Right cardiac atrium (tissue), 5 donors: ENCODE results near the gene BRINP1. TPM values are rescaled to one million over a fixed set of nuclear protein-coding genes. Genes with fewer than 3 reads are reported as not detected.
A peak's percentile ranks its signal among the peaks of the same experiment; 100 is the strongest.

Experiments used
- ATAC-seq, 2 donors: fragments of 200-7000 bp; cut with Tn5 transposase; one replicate each; pipeline versions ENCODE4 v1.8.0 to v1.9.1; 2020; ENCODE audit warnings: moderate library complexity in 2 of 2, mild to moderate bottlenecking in 1 of 2
- DNase-seq, 3 donors: peaks; one replicate each; pipeline ENCODE4 v3.0.0-alpha.2; 2020
- H3K27ac ChIP-seq: one replicate; pipeline ENCODE4 v1.5.1; 2013; ENCODE audit warnings: mild to moderate bottlenecking, low read length, control low read depth, moderate library complexity
- H3K27me3 ChIP-seq: one replicate; pipeline ENCODE4 v1.6.1; 2013; ENCODE audit not compliant: control insufficient read depth, insufficient read depth
- H3K4me1 ChIP-seq: one replicate; pipeline ENCODE4 v1.6.1; 2013; ENCODE audit warnings: low read length; ENCODE audit not compliant: control insufficient read depth, insufficient read depth
- H3K4me3 ChIP-seq: one replicate; pipeline ENCODE4 v1.5.1; 2013; ENCODE audit warnings: low read length, control low read depth
- H3K9me3 ChIP-seq: one replicate; pipeline ENCODE4 v1.6.1; 2013; ENCODE audit warnings: low read length; ENCODE audit not compliant: control insufficient read depth
- WGBS: extraction: QIAGEN DNeasy Blood & Tissue Kit; methylation state at CpG from one replicate; pipeline ENCODE4 v1.1.7; 2013; 5-methylcytosine and 5-hydroxymethylcytosine counted together
- intact Hi-C, 4 donors: fragments of 100-400 bp; cut with DNase I; formaldehyde crosslinking; loops; one replicate each; pipeline versions ENCODE4 v1.11.0 to v1.14.0; 2022 to 2023
- polyA plus RNA-seq: library from polyadenylated mRNA; stranded (reverse); fragments of 200-250 nt; gene quantifications from one replicate; pipeline ENCODE4 v1.2.3, GENCODE V29; 2013
- total RNA-seq, 4 donors: library from RNA; stranded (reverse); fragmentation: NEBNext Ultra II Directional; extraction: Animal tissue kit (Norgen Biotek cat#: 25700); gene quantifications; one replicate each; pipeline ENCODE4 v1.2.1, GENCODE V29; 2021
- donor health status: healthy with polysubstance abuse.
- donor health status: DM: no; HTN: yes; CAD: no.
- donor health status: DM: no; HTN: no; CAD: no.
- donor health status: DM: no; HTN: yes; CAD: no; lungs with severe emphysema.
- donor health status: DM: yes; HTN: yes; CAD: no.

BRINP1 gene
- total and polyA plus RNA-seq, 5 donors = 0.63 to 1.6 (median 1.1) TPM

GRCh38 chr9:119304555-119304954 is 64.7 kb downstream of the BRINP1 start:
- H3K4me3 ChIP-seq = no peak overlapping the region
- no peak overlapping the region for H3K27ac ChIP-seq
- intact Hi-C loops = no loop called here
- no peak for ATAC-seq
- H3K4me1 ChIP-seq = no peaks in the 10 kb centered on the region
- H3K27me3 ChIP-seq = no peaks in the 10 kb centered on the region
- H3K9me3 ChIP-seq = no peaks in the 10 kb centered on the region
- 51% methylated on average over 3 of the region's 3 CpGs for WGBS
- DNase-seq = no peak

- no peak for ATAC-seq
- DNase-seq = no peak
- Histone ChIP-seq H3K9me3 (no peaks in the 10 kb centered on the region), H3K27me3 (no peaks in the 10 kb centered on the region), H3K4me3 (no peak overlapping the region), H3K27ac (no peak overlapping the region), H3K4me1 (no peaks in the 10 kb centered on the region)
- 91% methylated on average over 13 of the region's 13 CpGs for WGBS
- intact Hi-C loops = no loop called here
Observed at GRCh38 chr9:119302988-119303698, 66.1 kb downstream of the BRINP1 start.

- H3K27me3 ChIP-seq = no peaks in the 10 kb centered on the region
- no peak overlapping the region for H3K27ac ChIP-seq
- 56% methylated on average over 3 of the region's 3 CpGs for WGBS
- no peak for DNase-seq
- H3K4me1 ChIP-seq = no peaks in the 10 kb centered on the region
- ATAC-seq = no peak
- H3K9me3 ChIP-seq = no peaks in the 10 kb centered on the region
- intact Hi-C loops = no loop called here
- no peak overlapping the region for H3K4me3 ChIP-seq
Observed at GRCh38 chr9:119298076-119298853, 71.0 kb downstream of the BRINP1 start.

GRCh38 chr9:119291554-119291953 is 77.7 kb downstream of the BRINP1 start:
- intact Hi-C loops = no loop called here
- no peaks in the 10 kb centered on the region for H3K4me1 ChIP-seq
- ATAC-seq = no peak
- H3K27me3 ChIP-seq = no peaks in the 10 kb centered on the region
- H3K27ac ChIP-seq = no peak overlapping the region
- WGBS = 36% methylated on average over 1 of the region's 1 CpG
- no peaks in the 10 kb centered on the region for H3K9me3 ChIP-seq
- DNase-seq = no peak
- no peak overlapping the region for H3K4me3 ChIP-seq

- Histone ChIP-seq H3K4me1 (no peaks in the 10 kb centered on the region), H3K4me3 (no peak overlapping the region), H3K27ac (no peak overlapping the region), H3K27me3 (no peaks in the 10 kb centered on the region), H3K9me3 (no peaks in the 10 kb centered on the region)
- peak in 1 of 3 donors; percentile 38 for DNase-seq
- WGBS = 22% methylated on average over 3 of the region's 3 CpGs
- peak; percentile 55 to 64 for ATAC-seq
- intact Hi-C loops = loop anchor here (5.0 to 10.0 kb wide), 5 partner anchors 303 to 465 kb away; no protein-coding TSS in a partner anchor
Observed at GRCh38 chr9:119289740-119290433, 79.3 kb downstream of the BRINP1 start.

- peak in 1 of 3 donors; percentile 51 for DNase-seq
- Histone ChIP-seq H3K4me1 (peaks cover 1% of the 10 kb centered on the region), H3K27ac (no peak overlapping the region), H3K9me3 (no peaks in the 10 kb centered on the region), H3K27me3 (no peaks in the 10 kb centered on the region), H3K4me3 (no peak overlapping the region)
- peak; percentile 36 to 82 for ATAC-seq
- WGBS = 63% methylated on average over 12 of the region's 12 CpGs
- intact Hi-C loops = loop anchor here (5.0 to 10.0 kb wide), 6 partner anchors 297 to 687 kb away; no protein-coding TSS in a partner anchor
Observed at GRCh38 chr9:119284587-119285337, 84.5 kb downstream of the BRINP1 start.

GRCh38 chr9:119284118-119284517 is 85.1 kb downstream of the BRINP1 start:
- Histone ChIP-seq H3K27ac (no peak overlapping the region), H3K4me3 (no peak overlapping the region), H3K27me3 (no peaks in the 10 kb centered on the region), H3K4me1 (peaks cover 1% of the 10 kb centered on the region), H3K9me3 (no peaks in the 10 kb centered on the region)
- intact Hi-C loops = loop anchor here in 2 of 4 donors (5.0 to 10.0 kb wide), 3 partner anchors 449 to 687 kb away; no protein-coding TSS in a partner anchor
- WGBS = 59% methylated on average over 4 of the region's 4 CpGs
- no peak for DNase-seq
- peak; percentile 16 to 61 for ATAC-seq

- DNase-seq (peak; percentile 51 to 56 (median 53)), ATAC-seq (peak; percentile 57 to 68)
- WGBS = 48% methylated on average over 18 of the region's 18 CpGs
- intact Hi-C loops = loop anchor here in 2 of 4 donors (5.0 to 10.0 kb wide), 3 partner anchors 448 to 686 kb away; no protein-coding TSS in a partner anchor
- Histone ChIP-seq H3K27ac (no peak overlapping the region), H3K4me3 (no peak overlapping the region), H3K9me3 (no peaks in the 10 kb centered on the region), H3K4me1 (peaks cover 1% of the 10 kb centered on the region), H3K27me3 (no peaks in the 10 kb centered on the region)
Observed at GRCh38 chr9:119283078-119283794, 86.0 kb downstream of the BRINP1 start.

GRCh38 chr9:119282476-119283077 is 86.7 kb downstream of the BRINP1 start:
- ATAC-seq = no peak
- no peaks in the 10 kb centered on the region for H3K27me3 ChIP-seq
- intact Hi-C loops = loop anchor here in 2 of 4 donors (5.0 to 10.0 kb wide), 3 partner anchors 448 to 685 kb away; no protein-coding TSS in a partner anchor
- H3K4me1 ChIP-seq = peaks cover 1% of the 10 kb centered on the region
- H3K9me3 ChIP-seq = no peaks in the 10 kb centered on the region
- WGBS = 35% methylated on average over 6 of the region's 6 CpGs
- H3K27ac ChIP-seq = no peak overlapping the region
- no peak for DNase-seq
- H3K4me3 ChIP-seq = no peak overlapping the region
